ENCODE data around the gene SLC39A6. TPM values are rescaled to one million over a fixed set of nuclear protein-coding genes. Genes with fewer than 3 reads are reported as not detected.

The SLC39A6 gene
- total and polyA plus RNA-seq, 2 experiments from 2014 or later = 20.8 to 47.3 TPM

DNA sequence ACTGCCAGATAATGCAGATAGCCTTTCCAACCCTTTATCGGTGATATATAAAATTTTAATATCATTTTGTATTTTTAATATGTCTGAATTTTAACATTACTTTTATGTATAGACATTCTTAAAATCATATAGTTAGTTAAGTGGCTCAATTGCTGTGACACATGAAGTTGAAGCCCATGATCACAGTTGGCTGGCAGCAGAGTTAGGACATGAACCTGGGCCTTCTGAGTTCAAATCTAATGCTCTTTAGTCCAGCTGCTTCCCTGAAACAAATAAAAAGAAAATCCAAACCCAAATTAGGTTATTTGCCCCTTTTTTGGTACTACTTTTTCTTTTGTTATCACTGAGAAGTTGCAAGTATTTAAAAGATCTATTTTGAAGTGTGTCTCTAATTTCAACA is 6.1 kb upstream of the SLC39A6 start:
- H3K27me3 ChIP-seq (ENCODE audit: insufficient read depth) = no peaks in the 10 kb centered on the region
- TF ChIP-seq JUNB (IDR thresholded peaks at IDR 0.05; ENCODE audit: unreplicated experiment) (no peak), NANOG (IDR thresholded peaks at IDR 0.05; ENCODE audit: borderline replicate concordance) (no peak), STAT1 (IDR thresholded peaks at IDR 0.05; ENCODE audit: unreplicated experiment) (no peak), ZNF331 (CRISPR knock-in tag; IDR thresholded peaks at IDR 0.05; ENCODE audit: low read depth) (no peak), ZNF114 (CRISPR knock-in tag; IDR thresholded peaks at IDR 0.05) (no peak), CREB1 (CRISPR knock-in tag; IDR thresholded peaks at IDR 0.05; ENCODE audit: low read depth) (no peak), POLR2AphosphoS5 (IDR thresholded peaks at IDR 0.05; ENCODE audit: low read depth) (no peak), EZH2 (IDR thresholded peaks at IDR 0.05; ENCODE audit: low read depth, unreplicated experiment) (no peak), EZH2phosphoT487 (IDR thresholded peaks at IDR 0.05; ENCODE audit: unreplicated experiment) (no peak)
- TF ChIP-seq, protein P1, sequence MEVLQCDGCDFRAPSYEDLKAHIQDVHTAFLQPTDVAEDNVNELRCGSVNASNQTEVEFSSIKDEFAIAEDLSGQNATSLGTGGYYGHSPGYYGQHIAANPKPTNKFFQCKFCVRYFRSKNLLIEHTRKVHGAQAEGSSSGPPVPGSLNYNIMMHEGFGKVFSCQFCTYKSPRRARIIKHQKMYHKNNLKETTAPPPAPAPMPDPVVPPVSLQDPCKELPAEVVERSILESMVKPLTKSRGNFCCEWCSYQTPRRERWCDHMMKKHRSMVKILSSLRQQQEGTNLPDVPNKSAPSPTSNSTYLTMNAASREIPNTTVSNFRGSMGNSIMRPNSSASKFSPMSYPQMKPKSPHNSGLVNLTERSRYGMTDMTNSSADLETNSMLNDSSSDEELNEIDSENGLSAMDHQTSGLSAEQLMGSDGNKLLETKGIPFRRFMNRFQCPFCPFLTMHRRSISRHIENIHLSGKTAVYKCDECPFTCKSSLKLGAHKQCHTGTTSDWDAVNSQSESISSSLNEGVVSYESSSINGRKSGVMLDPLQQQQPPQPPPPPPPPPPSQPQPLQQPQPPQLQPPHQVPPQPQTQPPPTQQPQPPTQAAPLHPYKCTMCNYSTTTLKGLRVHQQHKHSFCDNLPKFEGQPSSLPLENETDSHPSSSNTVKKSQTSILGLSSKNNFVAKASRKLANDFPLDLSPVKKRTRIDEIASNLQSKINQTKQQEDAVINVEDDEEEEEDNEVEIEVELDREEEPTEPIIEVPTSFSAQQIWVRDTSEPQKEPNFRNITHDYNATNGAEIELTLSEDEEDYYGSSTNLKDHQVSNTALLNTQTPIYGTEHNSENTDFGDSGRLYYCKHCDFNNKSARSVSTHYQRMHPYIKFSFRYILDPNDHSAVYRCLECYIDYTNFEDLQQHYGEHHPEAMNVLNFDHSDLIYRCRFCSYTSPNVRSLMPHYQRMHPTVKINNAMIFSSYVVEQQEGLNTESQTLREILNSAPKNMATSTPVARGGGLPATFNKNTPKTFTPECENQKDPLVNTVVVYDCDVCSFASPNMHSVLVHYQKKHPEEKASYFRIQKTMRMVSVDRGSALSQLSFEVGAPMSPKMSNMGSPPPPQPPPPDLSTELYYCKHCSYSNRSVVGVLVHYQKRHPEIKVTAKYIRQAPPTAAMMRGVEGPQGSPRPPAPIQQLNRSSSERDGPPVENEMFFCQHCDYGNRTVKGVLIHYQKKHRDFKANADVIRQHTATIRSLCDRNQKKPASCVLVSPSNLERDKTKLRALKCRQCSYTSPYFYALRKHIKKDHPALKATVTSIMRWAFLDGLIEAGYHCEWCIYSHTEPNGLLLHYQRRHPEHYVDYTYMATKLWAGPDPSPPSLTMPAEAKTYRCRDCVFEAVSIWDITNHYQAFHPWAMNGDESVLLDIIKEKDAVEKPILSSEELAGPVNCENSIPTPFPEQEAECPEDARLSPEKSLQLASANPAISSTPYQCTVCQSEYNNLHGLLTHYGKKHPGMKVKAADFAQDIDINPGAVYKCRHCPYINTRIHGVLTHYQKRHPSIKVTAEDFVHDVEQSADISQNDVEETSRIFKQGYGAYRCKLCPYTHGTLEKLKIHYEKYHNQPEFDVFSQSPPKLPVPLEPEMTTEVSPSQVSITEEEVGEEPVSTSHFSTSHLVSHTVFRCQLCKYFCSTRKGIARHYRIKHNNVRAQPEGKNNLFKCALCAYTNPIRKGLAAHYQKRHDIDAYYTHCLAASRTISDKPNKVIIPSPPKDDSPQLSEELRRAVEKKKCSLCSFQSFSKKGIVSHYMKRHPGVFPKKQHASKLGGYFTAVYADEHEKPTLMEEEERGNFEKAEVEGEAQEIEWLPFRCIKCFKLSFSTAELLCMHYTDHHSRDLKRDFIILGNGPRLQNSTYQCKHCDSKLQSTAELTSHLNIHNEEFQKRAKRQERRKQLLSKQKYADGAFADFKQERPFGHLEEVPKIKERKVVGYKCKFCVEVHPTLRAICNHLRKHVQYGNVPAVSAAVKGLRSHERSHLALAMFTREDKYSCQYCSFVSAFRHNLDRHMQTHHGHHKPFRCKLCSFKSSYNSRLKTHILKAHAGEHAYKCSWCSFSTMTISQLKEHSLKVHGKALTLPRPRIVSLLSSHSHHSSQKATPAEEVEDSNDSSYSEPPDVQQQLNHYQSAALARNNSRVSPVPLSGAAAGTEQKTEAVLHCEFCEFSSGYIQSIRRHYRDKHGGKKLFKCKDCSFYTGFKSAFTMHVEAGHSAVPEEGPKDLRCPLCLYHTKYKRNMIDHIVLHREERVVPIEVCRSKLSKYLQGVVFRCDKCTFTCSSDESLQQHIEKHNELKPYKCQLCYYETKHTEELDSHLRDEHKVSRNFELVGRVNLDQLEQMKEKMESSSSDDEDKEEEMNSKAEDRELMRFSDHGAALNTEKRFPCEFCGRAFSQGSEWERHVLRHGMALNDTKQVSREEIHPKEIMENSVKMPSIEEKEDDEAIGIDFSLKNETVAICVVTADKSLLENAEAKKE (CRISPR knock-in tag; IDR thresholded peaks at IDR 0.05) = no peak
- TF ChIP-seq, protein P2, sequence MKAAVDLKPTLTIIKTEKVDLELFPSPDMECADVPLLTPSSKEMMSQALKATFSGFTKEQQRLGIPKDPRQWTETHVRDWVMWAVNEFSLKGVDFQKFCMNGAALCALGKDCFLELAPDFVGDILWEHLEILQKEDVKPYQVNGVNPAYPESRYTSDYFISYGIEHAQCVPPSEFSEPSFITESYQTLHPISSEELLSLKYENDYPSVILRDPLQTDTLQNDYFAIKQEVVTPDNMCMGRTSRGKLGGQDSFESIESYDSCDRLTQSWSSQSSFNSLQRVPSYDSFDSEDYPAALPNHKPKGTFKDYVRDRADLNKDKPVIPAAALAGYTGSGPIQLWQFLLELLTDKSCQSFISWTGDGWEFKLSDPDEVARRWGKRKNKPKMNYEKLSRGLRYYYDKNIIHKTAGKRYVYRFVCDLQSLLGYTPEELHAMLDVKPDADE (IDR thresholded peaks at IDR 0.05) = no peak
- TF ChIP-seq, protein P3, sequence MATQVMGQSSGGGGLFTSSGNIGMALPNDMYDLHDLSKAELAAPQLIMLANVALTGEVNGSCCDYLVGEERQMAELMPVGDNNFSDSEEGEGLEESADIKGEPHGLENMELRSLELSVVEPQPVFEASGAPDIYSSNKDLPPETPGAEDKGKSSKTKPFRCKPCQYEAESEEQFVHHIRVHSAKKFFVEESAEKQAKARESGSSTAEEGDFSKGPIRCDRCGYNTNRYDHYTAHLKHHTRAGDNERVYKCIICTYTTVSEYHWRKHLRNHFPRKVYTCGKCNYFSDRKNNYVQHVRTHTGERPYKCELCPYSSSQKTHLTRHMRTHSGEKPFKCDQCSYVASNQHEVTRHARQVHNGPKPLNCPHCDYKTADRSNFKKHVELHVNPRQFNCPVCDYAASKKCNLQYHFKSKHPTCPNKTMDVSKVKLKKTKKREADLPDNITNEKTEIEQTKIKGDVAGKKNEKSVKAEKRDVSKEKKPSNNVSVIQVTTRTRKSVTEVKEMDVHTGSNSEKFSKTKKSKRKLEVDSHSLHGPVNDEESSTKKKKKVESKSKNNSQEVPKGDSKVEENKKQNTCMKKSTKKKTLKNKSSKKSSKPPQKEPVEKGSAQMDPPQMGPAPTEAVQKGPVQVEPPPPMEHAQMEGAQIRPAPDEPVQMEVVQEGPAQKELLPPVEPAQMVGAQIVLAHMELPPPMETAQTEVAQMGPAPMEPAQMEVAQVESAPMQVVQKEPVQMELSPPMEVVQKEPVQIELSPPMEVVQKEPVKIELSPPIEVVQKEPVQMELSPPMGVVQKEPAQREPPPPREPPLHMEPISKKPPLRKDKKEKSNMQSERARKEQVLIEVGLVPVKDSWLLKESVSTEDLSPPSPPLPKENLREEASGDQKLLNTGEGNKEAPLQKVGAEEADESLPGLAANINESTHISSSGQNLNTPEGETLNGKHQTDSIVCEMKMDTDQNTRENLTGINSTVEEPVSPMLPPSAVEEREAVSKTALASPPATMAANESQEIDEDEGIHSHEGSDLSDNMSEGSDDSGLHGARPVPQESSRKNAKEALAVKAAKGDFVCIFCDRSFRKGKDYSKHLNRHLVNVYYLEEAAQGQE (IDR thresholded peaks at IDR 0.05; ENCODE audit: unreplicated experiment) = no peak
- TF ChIP-seq, protein P4, sequence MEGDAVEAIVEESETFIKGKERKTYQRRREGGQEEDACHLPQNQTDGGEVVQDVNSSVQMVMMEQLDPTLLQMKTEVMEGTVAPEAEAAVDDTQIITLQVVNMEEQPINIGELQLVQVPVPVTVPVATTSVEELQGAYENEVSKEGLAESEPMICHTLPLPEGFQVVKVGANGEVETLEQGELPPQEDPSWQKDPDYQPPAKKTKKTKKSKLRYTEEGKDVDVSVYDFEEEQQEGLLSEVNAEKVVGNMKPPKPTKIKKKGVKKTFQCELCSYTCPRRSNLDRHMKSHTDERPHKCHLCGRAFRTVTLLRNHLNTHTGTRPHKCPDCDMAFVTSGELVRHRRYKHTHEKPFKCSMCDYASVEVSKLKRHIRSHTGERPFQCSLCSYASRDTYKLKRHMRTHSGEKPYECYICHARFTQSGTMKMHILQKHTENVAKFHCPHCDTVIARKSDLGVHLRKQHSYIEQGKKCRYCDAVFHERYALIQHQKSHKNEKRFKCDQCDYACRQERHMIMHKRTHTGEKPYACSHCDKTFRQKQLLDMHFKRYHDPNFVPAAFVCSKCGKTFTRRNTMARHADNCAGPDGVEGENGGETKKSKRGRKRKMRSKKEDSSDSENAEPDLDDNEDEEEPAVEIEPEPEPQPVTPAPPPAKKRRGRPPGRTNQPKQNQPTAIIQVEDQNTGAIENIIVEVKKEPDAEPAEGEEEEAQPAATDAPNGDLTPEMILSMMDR (conservative IDR thresholded peaks at IDR 0.05; ENCODE audit: low read depth in 2 of 2) = no peak
- peaks cover 23% of the 10 kb centered on the region for H3K4me1 ChIP-seq (ENCODE audit: insufficient read depth)
- Mint-ChIP-seq H3K36me3 (ENCODE audit: low read depth) (peaks cover 51% of the 10 kb centered on the region), H3K4me3 (no peak overlapping the region), H3K9me3 (no peaks in the 10 kb centered on the region), H3K27me3 (ENCODE audit: insufficient read depth, low read depth, poor library complexity) (no peaks in the 10 kb centered on the region), H3K27ac (no peak overlapping the region), H3K4me1 (peaks cover 15% of the 10 kb centered on the region)
- no peak for ATAC-seq
- H3K27ac ChIP-seq (ENCODE audit: low read depth) = no peak overlapping the region
- H3K9me2 ChIP-seq (ENCODE audit: insufficient read depth) = no peaks in the 10 kb centered on the region
- H3K4me2 ChIP-seq = no peak overlapping the region
- H3K36me3 ChIP-seq (ENCODE audit: insufficient read depth) = peaks cover 47% of the 10 kb centered on the region
- H3K79me2 ChIP-seq (replicated peaks; ENCODE audit: insufficient read depth) = peaks cover 66% of the 10 kb centered on the region
- no peaks in the 10 kb centered on the region for H3F3A ChIP-seq (replicated peaks; ENCODE audit: low read depth)
- H3K4me3 ChIP-seq = no peak overlapping the region
- H2AFZ ChIP-seq = no peak overlapping the region
- DNase-seq (ENCODE audit: low spot score) = no peak
- peaks cover 51% of the 10 kb centered on the region for H4K20me1 ChIP-seq (replicated peaks; ENCODE audit: insufficient read depth)

All from GM23338 (cell line).